HCT116 (cell line): ENCODE measurements around the gene SPTLC3. TPM values are rescaled to one million over a fixed set of nuclear protein-coding genes. Genes with fewer than 3 reads are reported as not detected.

Experiments used
- ATAC-seq: fragments of 200-7000 bp; cut with Tn5 transposase; 2 replicates; pipeline ENCODE4 v1.9.1; 2020; ENCODE audit warnings: mild to moderate bottlenecking, moderate library complexity
- BruUV-seq: library from RNA; stranded (reverse); fragments of 400-500 nt; replicated peaks from 2 replicates; lab custom pipeline; 2021; lab: Mats Ljungman, UMichigan
- CTCF ChIA-PET: fragments of 300-600 bp; sonication (Branson Sonifier 250); formaldehyde crosslinking; loops from one replicate; lab custom pipeline; 2021; ENCODE audit warnings: antibody characterized with exemption; lab: Charles Lee
- POLR2A ChIA-PET: fragments of 300-600, 350-600 bp; sonication (Branson Sonifier 250); formaldehyde crosslinking; loops from one replicate; lab custom pipeline; 2021; ENCODE audit warnings: antibody characterized with exemption; lab: Charles Lee
- RAD21 ChIA-PET, 2 experiments: fragments of 300-600 bp; sonication (Branson Sonifier 250); formaldehyde crosslinking; loops; one replicate each; lab custom pipeline; 2023; ENCODE audit warnings: low total read pairs in 2 of 2; ENCODE audit not compliant: uncharacterized antibody in 2 of 2, unreplicated experiment in 2 of 2, low non-redundant PET in 1 of 2; lab: Charles Lee
- DNase-seq: peaks from one replicate; pipeline ENCODE4 v3.0.0-alpha.2; 2010; ENCODE audit warnings: low read depth, low spot score
- H2AFZ ChIP-seq: fragments of 200-600 bp; shearing (Covaris generic), sonication (generic); 2 replicates; pipeline ENCODE4 v1.6.1; 2017; ENCODE audit warnings: low read depth, mixed run types, mixed read lengths, antibody characterized with exemption, low read length; ENCODE audit not compliant: poor library complexity, severe bottlenecking
- H3K27ac ChIP-seq: 2 replicates; pipeline ENCODE4 v1.5.1; 2012; ENCODE audit warnings: low read depth, low read length
- H3K27me3 ChIP-seq: fragments of 200-600 bp; sonication (generic); 2 replicates; pipeline ENCODE4 v1.6.1; 2016; ENCODE audit warnings: mixed run types, low read length, mixed read lengths; ENCODE audit not compliant: insufficient read depth
- H3K36me3 ChIP-seq, 2 experiments: fragments of 200-500 bp in 1 of 2; fragments of 200-600 bp in 1 of 2; sonication (Bioruptor generic) in 1 of 2; sonication (generic) in 1 of 2; 2 replicates each; pipeline versions ENCODE4 v1.5.1 to v1.6.1; 2014 to 2016; ENCODE audit warnings: low read length in 2 of 2, inconsistent platforms in 1 of 2, mixed read lengths in 1 of 2, mixed run types in 1 of 2; ENCODE audit not compliant: insufficient read depth in 2 of 2, control insufficient read depth in 1 of 2
- H3K4me1 ChIP-seq, 2 experiments: fragments of 200-600 bp in 1 of 2; sonication (generic) in 1 of 2; 2 replicates each; pipeline versions ENCODE4 v1.5.1 to v1.6.1; 2012 to 2017; ENCODE audit warnings: low read length in 2 of 2, inconsistent platforms in 1 of 2, mild to moderate bottlenecking in 1 of 2, mixed read lengths in 1 of 2, mixed run types in 1 of 2, moderate library complexity in 1 of 2; ENCODE audit not compliant: insufficient read depth in 2 of 2, control insufficient read depth in 1 of 2
- H3K4me2 ChIP-seq: fragments of 200-600 bp; sonication (generic); 2 replicates; pipeline ENCODE4 v1.6.1; 2017; ENCODE audit warnings: mixed run types, low read length, mixed read lengths
- H3K4me3 ChIP-seq, 2 experiments: fragments of 200-600 bp in 1 of 2; sonication (generic) in 1 of 2; replicated peaks in 1 of 2; 2 replicates each; pipeline ENCODE4 v1.5.1; 2011 to 2016; ENCODE audit warnings: low read length in 2 of 2, control low read depth in 1 of 2, low read depth in 1 of 2, mild to moderate bottlenecking in 1 of 2, mixed read lengths in 1 of 2, mixed run types in 1 of 2
- H3K79me2 ChIP-seq: fragments of 200-600 bp; sonication (generic); 2 replicates; pipeline ENCODE4 v1.6.1; 2017; ENCODE audit warnings: mild to moderate bottlenecking, mixed run types, low read length, moderate library complexity, mixed read lengths; ENCODE audit not compliant: insufficient read depth
- H3K9ac ChIP-seq: fragments of 200-600 bp; sonication (generic); 2 replicates; pipeline ENCODE4 v1.6.1; 2016; ENCODE audit warnings: low read length, mixed read lengths
- H3K9me2 ChIP-seq: fragments of 200-600 bp; sonication (generic), shearing (Covaris generic); 2 replicates; pipeline ENCODE4 v1.6.1; 2017; ENCODE audit warnings: mixed run types, mild to moderate bottlenecking, moderate library complexity; ENCODE audit not compliant: insufficient read depth
- H3K9me3 ChIP-seq, 2 experiments: fragments of 200-500 bp in 1 of 2; fragments of 200-600 bp in 1 of 2; sonication (Bioruptor generic) in 1 of 2; sonication (generic) in 1 of 2; 2 replicates each; pipeline ENCODE4 v1.6.1; 2014 to 2017; ENCODE audit warnings: low read length in 2 of 2, mixed read lengths in 2 of 2, inconsistent platforms in 1 of 2, low read depth in 1 of 2, mild to moderate bottlenecking in 1 of 2, mixed run types in 1 of 2, moderate library complexity in 1 of 2; ENCODE audit not compliant: control insufficient read depth in 1 of 2, insufficient read depth in 1 of 2
- H4K20me1 ChIP-seq: fragments of 200-600 bp; sonication (generic), shearing (Covaris generic); 2 replicates; pipeline ENCODE4 v1.6.1; 2017; ENCODE audit warnings: mixed run types, mild to moderate bottlenecking, moderate library complexity; ENCODE audit not compliant: insufficient read depth
- FOSL1 ChIP-seq: IDR thresholded peaks from 2 replicates; pipeline ENCODE4 v1.6.1; 2012; ENCODE audit warnings: low read depth
- RAD21 ChIP-seq: IDR thresholded peaks from 2 replicates; pipeline ENCODE4 v1.6.1; 2012; ENCODE audit warnings: low read depth, mild to moderate bottlenecking
- SRF ChIP-seq: IDR thresholded peaks from 2 replicates; pipeline ENCODE4 v1.6.1; 2012; ENCODE audit warnings: low read depth
- TCF7L2 ChIP-seq: IDR thresholded peaks from 2 replicates; pipeline ENCODE4 v1.7.0; 2011; ENCODE audit warnings: borderline replicate concordance, inconsistent platforms; ENCODE audit not compliant: insufficient read depth, insufficient read length; ENCODE audit errors: extremely low read depth
- ZNF274 ChIP-seq: fragments of 200-500 bp; sonication (Bioruptor generic); IDR thresholded peaks from 2 replicates; pipeline ENCODE4 v1.6.1; 2014; ENCODE audit warnings: mild to moderate bottlenecking, low read depth, low read length, inconsistent platforms
- intact Hi-C: fragments of 100-400 bp; cut with micrococcal nuclease; formaldehyde crosslinking; loops from 2 replicates; pipeline ENCODE4 v1.10.0; 2022
- total RNA-seq: library from RNA; stranded (reverse); gene quantifications from one replicate; pipeline ENCODE4 v1.2.1, GENCODE V29; 2021; ENCODE audit not compliant: unreplicated experiment
- TF ChIP-seq, protein P1 (sequence below): IDR thresholded peaks from 2 replicates; pipeline ENCODE4 v1.6.1; 2011; ENCODE audit warnings: mild to moderate bottlenecking, low read length, moderate library complexity; ENCODE audit not compliant: insufficient replicate concordance; ENCODE audit errors: extremely low read depth

The SPTLC3 gene
- total RNA-seq, 1 experiment from 2014 or later, result not detected

GRCh38 chr20:13174402-13174801 lies 165.6 kb downstream of the SPTLC3 start:
- Histone ChIP-seq H3K27me3 (no peaks in the 10 kb centered on the region), H3K4me1 (no peaks in the 10 kb centered on the region), H2AFZ (no peak overlapping the region), H3K9me2 (no peaks in the 10 kb centered on the region), H3K36me3 (no peaks in the 10 kb centered on the region), H3K4me3 (no peak overlapping the region), H3K9me3 (no peaks in the 10 kb centered on the region), H3K4me2 (no peak overlapping the region), H3K9ac (no peak overlapping the region), H3K27ac (no peak overlapping the region), H3K79me2 (no peaks in the 10 kb centered on the region), H4K20me1 (no peaks in the 10 kb centered on the region)
- TF ChIP-seq FOSL1 (no peak), ZNF274 (no peak), TCF7L2 (no peak), RAD21 (no peak), SRF (no peak)
- TF ChIP-seq, protein P1, sequence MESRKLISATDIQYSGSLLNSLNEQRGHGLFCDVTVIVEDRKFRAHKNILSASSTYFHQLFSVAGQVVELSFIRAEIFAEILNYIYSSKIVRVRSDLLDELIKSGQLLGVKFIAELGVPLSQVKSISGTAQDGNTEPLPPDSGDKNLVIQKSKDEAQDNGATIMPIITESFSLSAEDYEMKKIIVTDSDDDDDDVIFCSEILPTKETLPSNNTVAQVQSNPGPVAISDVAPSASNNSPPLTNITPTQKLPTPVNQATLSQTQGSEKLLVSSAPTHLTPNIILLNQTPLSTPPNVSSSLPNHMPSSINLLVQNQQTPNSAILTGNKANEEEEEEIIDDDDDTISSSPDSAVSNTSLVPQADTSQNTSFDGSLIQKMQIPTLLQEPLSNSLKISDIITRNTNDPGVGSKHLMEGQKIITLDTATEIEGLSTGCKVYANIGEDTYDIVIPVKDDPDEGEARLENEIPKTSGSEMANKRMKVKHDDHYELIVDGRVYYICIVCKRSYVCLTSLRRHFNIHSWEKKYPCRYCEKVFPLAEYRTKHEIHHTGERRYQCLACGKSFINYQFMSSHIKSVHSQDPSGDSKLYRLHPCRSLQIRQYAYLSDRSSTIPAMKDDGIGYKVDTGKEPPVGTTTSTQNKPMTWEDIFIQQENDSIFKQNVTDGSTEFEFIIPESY, result no peak
- BruUV-seq, result no TSS peak
- intact Hi-C loops, result no loop called here
- no peak for DNase-seq
- no peak for ATAC-seq
- RAD21 ChIA-PET, result no interaction called here
- POLR2A ChIA-PET, result no interaction called here
- CTCF ChIA-PET, result no interaction called here
